GM19328 (cell line): ENCODE data around the gene DGCR8.

Experiments
- ATAC-seq: cut with Tn5 transposase; IDR thresholded peaks from one replicate; pipeline ENCODE4 v1.9.1; 2021; ENCODE audit warnings: mild to moderate bottlenecking, moderate library complexity; ENCODE audit not compliant: unreplicated experiment

The DGCR8 gene

GRCh38 chr22:20079745-20080444, at the start of gene DGCR8:
Gene DGCR8, plus strand, starts transcription at chr22:20080241. Its CDS starts 5,723 bp downstream, at chr22:20085964.
- peak; percentile 75 for ATAC-seq

- ATAC-seq: no peak
Measured at GRCh38 chr22:20031732-20032406, 48.2 kb upstream of the DGCR8 start.

GRCh38 chr22:20032407-20032991, 47.5 kb upstream of the DGCR8 start:
- no peak for ATAC-seq

- no peak for ATAC-seq
Measured at GRCh38 chr22:20033045-20033706, 46.9 kb upstream of the DGCR8 start.

GRCh38 chr22:20034143-20034542, 45.9 kb upstream of the DGCR8 start:
- no peak for ATAC-seq

GRCh38 chr22:20035375-20036083, 44.5 kb upstream of the DGCR8 start:
- ATAC-seq: no peak

GRCh38 chr22:20036084-20036482, 44.0 kb upstream of the DGCR8 start:
- ATAC-seq: no peak

GRCh38 chr22:20036535-20037392, 43.3 kb upstream of the DGCR8 start:
- no peak for ATAC-seq

GRCh38 chr22:20037419-20037818, 42.6 kb upstream of the DGCR8 start:
- ATAC-seq: no peak

GRCh38 chr22:20038574-20038973, 41.5 kb upstream of the DGCR8 start:
- ATAC-seq: no peak

GRCh38 chr22:20039683-20040325, 40.2 kb upstream of the DGCR8 start:
- ATAC-seq: no peak

GRCh38 chr22:20040327-20041200, 39.5 kb upstream of the DGCR8 start:
- no peak for ATAC-seq

- no peak for ATAC-seq
Measured at GRCh38 chr22:20043057-20043996, 36.7 kb upstream of the DGCR8 start.

- ATAC-seq: no peak
Measured at GRCh38 chr22:20043997-20044342, 36.1 kb upstream of the DGCR8 start.

GRCh38 chr22:20044495-20045151, 35.4 kb upstream of the DGCR8 start:
- ATAC-seq: no peak

GRCh38 chr22:20046730-20047129, 33.3 kb upstream of the DGCR8 start:
- ATAC-seq: no peak

- ATAC-seq: no peak
Measured at GRCh38 chr22:20051927-20052308, 28.1 kb upstream of the DGCR8 start.
